HG03342 (cell line): ENCODE data around the gene CFAP210.

ENCODE experiments used
- ATAC-seq: cut with Tn5 transposase; IDR thresholded peaks from one replicate; pipeline ENCODE4 v1.9.1; 2021; ENCODE audit warnings: mild to moderate bottlenecking, moderate library complexity; ENCODE audit not compliant: unreplicated experiment

CFAP210 gene

DNA sequence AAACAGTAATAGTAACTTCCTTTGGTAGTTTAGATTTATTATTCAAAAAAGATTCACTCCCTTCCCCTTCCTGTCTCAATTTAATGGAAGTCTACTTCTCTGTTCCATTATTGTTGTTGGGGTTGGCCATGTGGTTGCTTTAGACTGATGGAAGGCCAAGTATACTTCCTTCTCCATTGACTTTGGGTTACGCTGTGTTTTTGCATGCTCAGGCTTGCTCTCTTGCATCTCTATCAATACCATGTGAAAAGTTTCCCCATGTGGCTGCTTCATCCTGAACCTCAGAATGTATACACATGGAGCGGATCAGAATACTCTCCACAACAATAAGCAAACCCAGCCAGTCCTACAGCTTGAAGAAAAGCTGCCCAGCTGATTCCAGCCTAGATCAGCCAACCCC, 20.3 kb downstream of the CFAP210 start:
- no peak for ATAC-seq

DNA sequence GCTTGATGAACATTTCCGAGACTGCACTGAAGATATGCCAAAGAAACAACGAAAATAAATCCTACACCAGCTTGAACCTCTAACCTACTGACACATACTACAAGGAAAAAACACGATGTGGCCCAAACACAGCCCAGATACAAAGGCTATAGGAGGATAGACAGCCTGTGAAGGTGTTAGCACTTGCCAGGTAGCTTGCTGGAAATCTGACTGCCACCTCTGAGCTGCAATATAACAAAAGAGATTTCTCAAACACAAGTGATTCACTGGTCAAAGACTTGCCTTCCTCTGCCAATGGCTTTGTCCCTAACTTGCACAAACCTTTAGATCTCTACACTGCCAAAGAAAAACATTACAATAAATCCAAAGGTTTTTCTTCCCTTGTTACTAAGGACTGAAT, 21.1 kb downstream of the CFAP210 start:
- no peak for ATAC-seq

DNA sequence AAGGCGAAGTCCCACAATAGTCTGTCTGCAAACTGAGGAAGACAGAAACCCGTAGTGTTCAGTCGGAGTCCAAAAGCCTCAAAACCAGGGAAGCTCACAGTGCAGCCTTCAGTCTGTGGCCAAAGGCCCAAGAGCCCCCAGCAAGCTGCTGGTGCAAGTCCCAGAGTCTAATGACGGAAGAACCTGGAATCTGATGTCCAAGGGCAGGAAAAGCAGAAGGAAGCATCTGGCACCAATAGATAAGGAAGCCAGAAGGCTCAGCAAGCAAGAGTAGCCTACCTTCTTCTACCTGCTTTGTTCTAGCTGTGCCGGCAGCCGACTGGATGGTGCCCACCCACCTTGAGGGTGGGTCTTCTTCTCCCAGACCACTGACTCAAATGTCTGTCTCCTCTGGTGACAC, 21.8 kb downstream of the CFAP210 start:
- no peak for ATAC-seq

DNA sequence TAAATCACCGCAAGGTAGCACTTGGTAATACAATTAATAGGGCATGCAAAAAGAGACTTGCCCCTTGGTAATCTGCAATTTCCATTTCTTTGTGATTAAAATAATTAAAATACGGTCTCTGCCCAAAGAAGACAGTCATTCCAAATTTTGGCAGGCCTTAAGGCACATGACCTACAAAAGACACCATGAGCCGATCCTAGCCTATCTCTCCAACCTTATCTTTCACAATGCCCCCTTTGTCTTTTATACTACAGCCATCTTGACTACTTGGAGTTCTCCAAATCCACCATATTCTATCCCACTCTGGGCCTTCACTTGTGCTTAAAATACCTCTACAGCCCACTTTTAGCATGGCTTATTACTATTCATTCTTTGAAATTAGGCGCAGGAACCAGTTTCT, 23.3 kb downstream of the CFAP210 start:
- no peak for ATAC-seq

DNA sequence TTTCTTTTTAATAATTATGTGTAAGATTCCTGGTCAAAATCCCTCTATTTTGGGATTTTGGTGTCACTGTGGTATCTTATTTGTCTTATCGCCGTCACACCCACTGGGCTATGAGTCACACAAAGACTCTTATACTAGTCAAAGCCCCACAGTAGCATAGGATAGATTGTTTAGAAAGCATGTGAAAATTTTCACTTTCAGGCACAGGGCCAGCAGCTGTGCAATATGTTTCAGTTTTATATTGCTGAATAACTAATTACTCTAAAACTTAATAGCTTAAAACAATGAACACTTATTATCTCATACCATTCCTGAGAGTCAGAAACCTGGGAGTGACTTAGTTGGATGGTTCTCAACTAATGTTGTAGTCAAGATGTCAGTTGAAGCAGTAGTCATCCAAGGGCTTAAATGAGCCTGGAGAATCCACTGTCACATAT, 24.0 kb downstream of the CFAP210 start:
- ATAC-seq: no peak

DNA sequence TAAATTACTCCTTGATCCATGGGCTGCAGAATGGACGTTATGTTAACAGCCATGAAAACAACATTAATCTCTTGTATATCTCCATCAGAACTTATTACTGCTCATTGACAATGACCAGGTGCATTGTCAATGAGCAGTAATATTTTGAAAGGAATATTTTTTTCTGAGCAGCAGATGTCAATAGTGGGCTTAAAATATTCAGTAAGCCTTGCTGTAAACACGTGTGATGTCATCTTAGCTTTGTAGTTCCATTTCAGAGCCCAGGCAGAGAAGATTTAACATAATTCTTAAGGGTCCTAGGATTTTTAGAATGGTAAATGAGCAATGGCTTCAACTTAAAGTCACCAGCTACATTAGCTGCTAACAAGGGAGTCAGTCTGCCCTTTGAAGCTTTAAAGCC, 26.6 kb downstream of the CFAP210 start:
- ATAC-seq: no peak

DNA sequence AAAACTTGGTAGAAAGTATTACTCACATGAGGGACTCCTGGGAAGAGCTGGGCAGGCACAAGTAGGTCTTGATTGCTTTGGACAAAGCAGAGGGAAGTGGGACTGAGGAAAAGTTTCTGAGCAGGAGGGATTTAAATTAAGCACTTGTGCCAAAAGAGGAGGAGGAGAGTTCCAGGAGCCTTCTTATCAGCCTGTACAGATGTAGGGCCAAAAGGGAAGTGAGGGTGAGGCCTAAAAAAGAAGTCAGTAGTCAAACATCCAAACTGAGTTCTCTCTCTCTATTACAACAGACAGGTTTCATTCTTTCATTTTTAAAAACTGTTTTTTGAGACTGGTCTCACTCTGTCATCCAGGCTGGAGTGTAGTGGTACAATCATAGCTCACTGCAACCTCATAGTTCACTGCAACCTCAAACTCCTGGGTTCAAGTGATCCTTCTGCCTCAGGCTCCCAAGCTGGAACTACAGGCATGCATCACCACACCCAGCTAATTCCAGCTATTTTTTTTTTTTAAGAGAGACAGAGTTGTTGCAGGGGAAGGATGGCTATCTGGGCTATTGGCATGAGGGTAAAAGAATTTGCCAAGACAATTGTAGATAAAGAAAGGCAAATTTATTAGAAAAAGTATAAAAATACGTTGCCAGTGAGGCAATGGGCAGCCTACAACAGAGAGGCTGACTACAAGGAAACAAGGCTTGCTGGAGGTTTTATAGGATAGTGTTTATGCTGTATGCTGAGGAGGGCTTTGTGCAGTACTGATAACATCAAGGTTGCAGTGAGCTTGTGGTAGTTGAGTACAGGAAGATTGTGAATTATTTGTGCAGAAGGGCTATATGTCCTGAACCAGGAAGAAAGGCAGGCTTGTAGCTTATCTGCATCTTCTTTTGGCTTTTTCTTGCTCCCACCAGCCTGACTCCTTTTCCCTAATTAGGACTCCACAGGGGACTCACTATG, 29.0 kb downstream of the CFAP210 start:
- ATAC-seq: no peak

DNA sequence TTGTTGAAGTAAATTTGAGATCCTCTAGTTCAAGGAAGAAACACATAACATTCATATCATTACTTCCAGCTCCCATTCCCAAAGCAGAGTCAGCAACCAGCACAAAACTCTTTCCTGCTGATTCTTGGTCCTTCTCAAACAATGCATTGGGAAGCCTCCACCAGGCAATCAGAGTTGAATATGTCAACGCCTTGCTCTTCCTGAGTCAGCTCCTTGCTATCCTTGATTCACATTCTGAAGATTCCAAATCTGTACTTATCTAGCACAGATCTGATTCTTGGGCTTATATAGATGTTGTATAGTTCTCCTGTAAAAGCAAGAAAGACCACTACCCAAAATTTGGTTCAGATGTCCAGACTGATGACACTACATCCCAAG, 29.6 kb downstream of the CFAP210 start:
- no peak for ATAC-seq

DNA sequence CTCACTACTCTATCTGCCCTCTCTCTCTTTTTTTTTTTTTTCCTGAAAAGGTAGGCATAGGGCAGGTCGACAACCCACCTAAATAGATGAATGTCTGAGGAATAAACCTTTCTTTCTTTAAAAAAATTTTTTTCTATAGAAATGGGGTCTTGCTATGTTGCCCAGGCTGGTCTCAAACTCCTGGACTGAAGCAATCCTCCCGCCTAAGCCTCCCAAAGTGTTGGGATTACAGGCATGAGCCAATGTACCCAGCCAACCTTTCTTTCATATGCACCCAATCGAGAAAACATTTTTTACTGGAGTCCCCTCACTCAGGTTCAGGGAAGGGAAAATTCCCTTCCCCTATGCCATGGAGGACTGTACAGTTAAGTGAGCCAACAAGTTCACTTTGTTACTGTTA, 31.0 kb downstream of the CFAP210 start:
- no peak for ATAC-seq

DNA sequence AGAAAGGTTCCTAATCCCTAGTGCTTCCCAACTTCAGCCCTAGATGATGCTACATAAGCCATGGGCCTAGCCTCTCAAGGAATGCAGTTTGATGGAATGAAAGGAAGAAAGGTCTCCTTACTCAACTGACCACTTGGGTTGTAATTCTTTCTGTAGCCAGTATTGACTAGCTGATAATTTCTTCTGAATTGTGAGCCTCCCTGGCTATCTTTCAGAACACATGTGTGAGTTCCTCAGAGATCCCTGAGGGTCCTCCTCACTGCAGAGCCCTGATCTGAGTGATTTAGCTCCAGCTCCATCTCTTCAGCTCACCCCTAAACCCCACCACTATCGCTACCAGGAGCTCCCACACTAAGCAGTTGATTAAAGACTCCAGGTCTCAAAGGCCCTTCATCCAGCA, 31.5 kb downstream of the CFAP210 start:
- no peak for ATAC-seq

DNA sequence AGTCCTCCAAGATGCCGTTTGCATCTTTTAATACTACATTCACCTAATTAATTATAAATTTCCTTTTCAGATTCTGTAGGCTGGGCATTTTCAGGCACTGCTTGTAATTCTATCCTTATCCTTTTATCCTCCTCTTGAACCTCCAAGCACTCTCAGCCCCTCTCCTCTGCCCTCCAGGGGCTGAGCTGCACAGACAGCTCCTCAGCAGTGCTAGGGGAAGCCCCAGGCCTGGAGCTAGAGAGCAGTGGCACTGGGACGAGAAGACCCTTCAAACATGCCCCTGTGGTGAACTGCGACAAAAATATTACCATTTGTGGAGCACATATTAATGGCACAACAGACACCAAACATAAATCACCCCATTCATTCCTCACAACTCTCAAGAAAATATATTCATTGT, 32.9 kb downstream of the CFAP210 start:
- ATAC-seq: no peak

DNA sequence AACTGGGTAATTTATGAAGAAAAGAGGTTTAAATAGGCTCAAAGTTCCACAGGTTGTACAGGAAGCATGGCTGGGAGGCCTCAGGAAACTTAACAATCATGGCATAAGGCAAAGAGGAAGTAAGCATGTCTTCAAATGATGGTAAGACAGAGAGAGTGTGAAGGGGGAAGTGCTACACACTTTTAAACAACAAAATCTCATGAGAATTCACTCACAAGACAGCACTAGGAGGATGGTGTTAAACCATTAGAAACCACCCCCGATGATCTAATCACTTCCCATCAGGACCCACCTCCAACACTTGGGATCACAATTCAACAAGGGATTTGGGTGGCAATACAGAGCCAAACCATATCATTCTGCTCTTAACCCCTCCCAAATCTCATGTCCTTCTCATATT, 34.9 kb downstream of the CFAP210 start:
- no peak for ATAC-seq

DNA sequence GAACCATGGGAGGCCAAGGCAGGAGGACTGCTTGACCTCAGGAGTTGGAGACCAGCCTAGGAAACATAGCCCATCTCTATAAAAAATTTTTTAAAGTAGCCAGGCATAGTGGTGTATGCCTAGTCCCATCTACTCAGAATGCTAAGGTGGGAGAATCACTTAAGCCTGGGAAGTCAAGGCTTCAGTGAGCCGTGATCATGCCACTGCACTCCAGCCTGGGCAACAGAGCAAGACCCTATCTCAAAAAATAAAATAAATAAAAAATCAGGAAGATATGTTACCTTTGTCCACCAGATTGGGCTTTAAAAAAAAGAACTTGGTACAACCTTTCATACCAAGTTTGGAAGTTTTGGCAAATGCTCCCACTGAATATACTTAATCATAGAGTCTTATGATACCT, 35.3 kb downstream of the CFAP210 start:
- no peak for ATAC-seq

DNA sequence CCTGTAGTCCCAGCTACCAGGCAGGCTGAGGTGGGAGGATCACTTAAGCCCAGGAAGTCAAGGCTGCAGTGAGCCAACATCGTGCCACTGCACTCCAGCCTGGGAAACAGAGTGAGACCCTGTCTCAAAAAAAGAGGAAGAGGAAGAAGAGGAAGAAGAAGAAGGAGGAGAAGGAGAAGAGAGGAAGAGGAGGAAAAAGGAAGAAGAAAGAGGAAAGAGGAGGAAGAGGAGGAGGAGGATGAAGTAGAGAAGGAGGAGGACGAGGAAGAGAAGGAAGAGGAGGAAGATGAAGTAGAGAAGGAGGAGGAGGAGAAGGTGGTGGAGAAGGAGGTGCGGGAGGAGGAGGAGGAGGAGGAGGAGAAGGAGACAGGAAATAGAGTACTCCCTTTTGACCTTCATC, 38.0 kb downstream of the CFAP210 start:
- ATAC-seq: no peak

DNA sequence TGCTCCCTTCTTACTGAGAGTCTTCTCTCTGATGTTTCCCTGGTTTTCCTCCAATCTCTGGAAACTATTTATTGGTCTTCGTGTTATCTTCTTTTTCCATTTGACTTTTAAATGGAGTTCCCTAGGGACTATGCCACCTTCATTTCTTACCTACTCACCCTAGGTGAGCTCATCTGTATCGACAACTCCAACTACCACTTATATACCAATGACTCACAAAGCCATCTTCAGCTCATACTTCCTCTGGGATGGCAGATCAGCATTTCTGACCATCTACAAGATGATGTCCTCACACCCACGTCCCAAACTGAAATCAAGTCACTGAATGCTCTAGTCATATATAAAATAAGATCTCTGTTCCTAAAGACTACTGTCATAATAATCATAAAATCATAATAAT, 40.6 kb downstream of the CFAP210 start:
- no peak for ATAC-seq

DNA sequence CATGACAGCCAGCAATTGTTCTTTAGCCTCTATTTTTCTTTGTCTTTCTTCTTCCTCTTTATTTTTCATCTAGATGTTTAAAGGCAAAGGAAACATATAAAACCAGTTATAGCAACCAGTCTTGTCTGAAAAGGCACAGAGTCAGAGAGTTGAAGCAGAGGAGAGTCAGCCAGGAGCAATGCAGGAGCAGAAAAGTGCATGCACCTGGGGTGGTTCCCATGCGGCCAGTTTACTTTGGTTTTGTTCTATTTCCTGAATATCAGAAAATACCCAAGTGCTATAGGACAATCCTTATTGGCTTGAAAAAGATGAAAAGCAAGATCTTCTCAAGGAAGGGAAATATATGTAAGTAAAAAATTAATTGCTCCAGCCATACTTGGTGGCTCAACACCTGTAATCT, 44.9 kb downstream of the CFAP210 start:
- no peak for ATAC-seq

DNA sequence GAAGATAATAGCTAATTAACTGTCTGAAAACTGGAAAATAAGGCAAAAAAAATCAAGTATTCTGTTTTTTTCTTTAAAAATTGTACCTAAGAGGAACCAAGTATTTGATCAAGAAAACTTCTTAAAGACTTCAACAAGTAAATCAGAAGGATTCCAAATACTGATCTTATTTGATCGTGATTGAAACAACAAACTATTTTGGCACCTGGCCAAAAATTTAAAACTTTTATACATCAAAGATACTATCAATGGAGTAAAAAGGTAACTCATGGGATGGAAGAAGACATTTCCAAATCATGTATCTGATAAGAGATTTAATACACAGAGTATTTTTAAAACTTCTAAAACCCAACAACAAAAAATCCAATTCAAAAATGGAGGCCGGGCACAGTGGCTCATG, 46.7 kb downstream of the CFAP210 start:
- no peak for ATAC-seq

DNA sequence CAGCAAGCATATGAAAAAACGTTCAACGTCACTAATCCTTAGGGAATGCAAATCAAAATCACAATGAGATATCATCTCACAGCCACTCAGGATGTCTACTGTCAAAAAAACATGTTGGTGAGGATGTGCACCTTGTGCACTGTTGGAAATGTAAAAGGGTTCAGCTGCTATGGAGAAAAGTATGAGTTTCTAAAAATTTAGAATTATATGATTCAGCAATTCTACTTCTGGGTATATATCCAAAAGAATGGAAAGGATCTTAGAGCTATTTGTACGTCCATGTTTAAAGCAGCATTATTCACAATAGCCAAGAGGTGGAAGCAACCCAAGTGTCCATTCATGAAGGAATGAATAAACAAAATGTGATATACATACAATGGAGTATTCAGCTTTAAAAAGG, 50.0 kb downstream of the CFAP210 start:
- no peak for ATAC-seq

DNA sequence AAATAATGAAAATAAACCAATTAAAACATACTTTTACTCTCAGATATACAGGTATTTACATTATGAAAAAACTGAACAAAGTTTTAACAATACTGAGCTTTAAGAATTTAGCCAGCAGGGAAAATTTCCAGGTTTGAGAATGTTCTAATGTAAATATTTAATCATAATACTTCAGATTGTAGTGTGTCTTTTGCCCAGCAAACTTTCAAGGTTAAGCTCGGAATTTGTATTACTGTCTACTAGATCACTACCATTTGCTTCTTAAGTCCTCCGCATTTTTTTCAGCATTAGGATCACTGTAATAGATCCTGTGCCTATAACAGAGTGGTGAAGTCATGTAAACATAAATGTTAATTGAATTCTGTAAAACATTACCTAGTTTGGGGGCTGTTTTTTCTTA, 52.7 kb downstream of the CFAP210 start:
- no peak for ATAC-seq

DNA sequence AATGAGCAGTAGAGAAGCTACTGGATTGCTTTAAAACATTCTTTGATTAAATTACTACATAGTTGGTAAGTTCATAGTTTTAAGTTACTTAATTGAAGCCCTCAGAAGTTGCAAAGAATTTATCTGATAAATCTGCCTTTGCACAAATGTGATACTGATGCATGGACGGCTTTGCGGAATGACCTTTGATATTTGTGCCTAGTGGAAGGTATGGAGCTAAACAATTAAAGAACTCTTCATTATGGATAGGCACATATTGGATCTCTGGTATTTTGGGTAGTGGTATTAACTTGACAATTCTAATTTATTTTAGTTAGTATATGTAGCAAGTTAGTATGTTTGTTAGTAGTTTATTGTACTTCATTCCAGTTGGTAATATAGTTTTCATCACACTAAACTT, 54.1 kb downstream of the CFAP210 start:
- ATAC-seq: no peak

DNA sequence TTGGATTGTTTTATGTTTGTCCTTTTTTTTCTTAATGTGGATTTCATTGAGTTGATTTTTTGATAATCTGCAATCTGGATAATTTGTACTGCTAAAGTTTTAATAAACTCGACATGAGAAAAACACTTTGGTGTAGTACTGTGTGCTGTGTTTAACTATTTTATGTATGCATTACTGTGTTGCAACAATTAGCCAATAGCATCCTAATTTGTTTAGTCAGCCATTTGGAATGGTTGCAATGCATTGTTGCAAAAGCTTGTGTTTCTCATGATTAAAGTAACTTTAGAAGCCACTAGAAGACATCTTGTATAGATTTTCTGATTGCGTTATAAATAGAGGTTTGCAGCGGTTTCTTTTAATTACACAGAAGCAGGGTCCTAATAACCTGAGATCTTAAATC, 56.6 kb downstream of the CFAP210 start:
- no peak for ATAC-seq

DNA sequence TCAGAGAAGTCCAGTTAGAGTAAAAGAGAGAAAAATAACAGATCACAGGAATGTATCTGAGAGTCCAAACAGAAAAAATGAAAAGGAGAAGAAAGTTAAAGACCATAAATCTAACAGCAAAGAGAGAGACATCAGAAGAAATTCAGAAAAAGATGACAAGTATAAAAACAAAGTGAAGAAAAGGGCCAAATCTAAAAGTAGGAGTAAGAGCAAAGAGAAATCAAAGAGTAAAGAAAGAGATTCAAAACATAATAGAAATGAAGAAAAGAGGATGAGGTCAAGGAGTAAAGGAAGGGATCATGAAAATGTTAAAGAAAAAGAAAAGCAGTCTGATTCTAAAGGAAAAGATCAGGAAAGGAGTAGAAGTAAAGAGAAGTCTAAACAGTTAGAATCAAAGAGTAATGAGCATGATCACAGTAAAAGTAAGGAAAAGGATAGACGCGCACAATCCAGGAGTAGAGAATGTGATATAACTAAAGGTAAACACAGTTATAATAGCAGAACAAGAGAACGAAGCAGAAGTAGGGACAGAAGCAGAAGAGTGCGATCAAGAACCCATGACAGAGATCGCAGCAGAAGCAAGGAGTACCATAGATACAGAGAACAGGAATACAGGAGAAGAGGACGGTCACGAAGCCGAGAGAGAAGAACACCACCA, 57.6 kb downstream of the CFAP210 start:
- ATAC-seq: no peak
